WTC11 (cell line): ENCODE data around the gene AGO3.

Experiments
- CREB1 ChIP-seq: sonication (generic); formaldehyde crosslinking; IDR thresholded peaks from 2 replicates; pipeline ENCODE4 v1.8.0; 2023; ENCODE audit warnings: mild to moderate bottlenecking, missing genetic modification reagents
- JUN ChIP-seq: sonication (generic); formaldehyde crosslinking; IDR thresholded peaks from 2 replicates; pipeline ENCODE4 v1.8.0; 2023; ENCODE audit warnings: mild to moderate bottlenecking, missing genetic modification reagents
- NR1H2 ChIP-seq: sonication (generic); formaldehyde crosslinking; IDR thresholded peaks from 2 replicates; pipeline ENCODE4 v1.9.0; 2021; ENCODE audit warnings: mild to moderate bottlenecking, moderate library complexity, missing genetic modification reagents
- RELA ChIP-seq: sonication (generic); formaldehyde crosslinking; IDR thresholded peaks from 2 replicates; pipeline ENCODE4 v1.8.1; 2022; ENCODE audit warnings: missing genetic modification reagents, mild to moderate bottlenecking, borderline replicate concordance
- TEAD1 ChIP-seq: sonication (generic); formaldehyde crosslinking; IDR thresholded peaks from 2 replicates; pipeline ENCODE4 v1.8.0; 2022; ENCODE audit warnings: mild to moderate bottlenecking, missing genetic modification reagents
- TEAD4 ChIP-seq: sonication (generic); formaldehyde crosslinking; IDR thresholded peaks from 2 replicates; pipeline ENCODE4 v1.8.0; 2022; ENCODE audit warnings: mild to moderate bottlenecking, missing genetic modification reagents
- TP53 ChIP-seq: sonication (generic); formaldehyde crosslinking; IDR thresholded peaks from 2 replicates; pipeline ENCODE4 v1.8.1; 2023; ENCODE audit warnings: mild to moderate bottlenecking, missing genetic modification reagents
- ZNF512 ChIP-seq: sonication (generic); formaldehyde crosslinking; IDR thresholded peaks from 2 replicates; pipeline ENCODE4 v1.8.1; 2022; ENCODE audit warnings: missing genetic modification reagents, borderline replicate concordance
- TF ChIP-seq, protein P1 (sequence below): fragments of 200-600 bp; IDR thresholded peaks from 2 replicates; pipeline ENCODE4 v1.8.0; 2022; ENCODE audit warnings: antibody characterized with exemption
- TF ChIP-seq, protein P2 (sequence below): sonication (generic); formaldehyde crosslinking; IDR thresholded peaks from 2 replicates; pipeline ENCODE4 v1.8.0; 2022; ENCODE audit warnings: mild to moderate bottlenecking, missing genetic modification reagents
- TF ChIP-seq, protein P3 (sequence below): sonication (generic); formaldehyde crosslinking; IDR thresholded peaks from 2 replicates; pipeline ENCODE4 v1.8.0; 2023; ENCODE audit warnings: mild to moderate bottlenecking, missing genetic modification reagents
- TF ChIP-seq, protein P4 (sequence below): sonication (generic); formaldehyde crosslinking; conservative IDR thresholded peaks from 2 replicates; pipeline ENCODE4 v1.8.1; 2022; ENCODE audit warnings: mild to moderate bottlenecking, missing genetic modification reagents
- TF ChIP-seq, protein P5 (sequence below): sonication (generic); formaldehyde crosslinking; IDR thresholded peaks from 2 replicates; pipeline ENCODE4 v1.8.1; 2022; ENCODE audit warnings: low read depth, missing genetic modification reagents, borderline replicate concordance

DNA sequence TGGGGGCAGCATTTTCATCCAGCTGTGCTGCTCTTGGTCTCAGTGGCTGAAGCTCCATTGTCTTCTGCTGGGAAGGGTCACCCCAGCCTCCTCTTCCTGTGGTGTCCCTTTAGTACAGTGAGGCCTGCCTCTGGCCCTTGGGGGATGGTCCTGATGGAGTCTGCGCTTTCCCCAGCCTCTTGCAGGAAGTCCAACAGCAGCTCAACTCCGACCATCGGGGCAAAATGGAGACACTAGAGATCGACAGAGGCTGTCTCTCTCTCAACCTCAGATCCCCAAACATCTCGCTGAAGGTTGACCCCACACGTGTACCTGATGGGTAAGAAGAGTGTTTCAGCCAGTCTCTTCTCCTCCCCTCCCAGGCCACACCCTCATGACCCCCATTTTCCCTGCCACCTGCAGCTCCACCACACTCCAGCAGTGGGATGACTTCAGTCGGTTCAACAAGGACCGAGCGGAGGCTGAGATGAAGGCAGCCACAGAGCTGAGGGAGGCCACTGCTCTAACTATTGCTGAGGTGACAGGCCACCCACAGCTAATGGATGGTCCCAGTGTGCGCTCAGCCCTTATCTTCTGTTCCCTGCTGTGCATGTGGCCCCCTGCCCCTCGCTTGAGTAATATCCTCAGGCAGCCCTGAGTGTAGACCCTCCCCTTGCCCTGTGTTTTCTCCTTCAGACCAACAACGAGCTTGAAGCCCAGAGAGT is 155.8 kb downstream of the AGO3 start:
- no peak for TF ChIP-seq RELA (CRISPR knock-in tag)
- TF ChIP-seq ZNF512 (CRISPR knock-in tag) = no peak
- TF ChIP-seq TEAD4 (CRISPR knock-in tag) = no peak
- TF ChIP-seq, protein P1, sequence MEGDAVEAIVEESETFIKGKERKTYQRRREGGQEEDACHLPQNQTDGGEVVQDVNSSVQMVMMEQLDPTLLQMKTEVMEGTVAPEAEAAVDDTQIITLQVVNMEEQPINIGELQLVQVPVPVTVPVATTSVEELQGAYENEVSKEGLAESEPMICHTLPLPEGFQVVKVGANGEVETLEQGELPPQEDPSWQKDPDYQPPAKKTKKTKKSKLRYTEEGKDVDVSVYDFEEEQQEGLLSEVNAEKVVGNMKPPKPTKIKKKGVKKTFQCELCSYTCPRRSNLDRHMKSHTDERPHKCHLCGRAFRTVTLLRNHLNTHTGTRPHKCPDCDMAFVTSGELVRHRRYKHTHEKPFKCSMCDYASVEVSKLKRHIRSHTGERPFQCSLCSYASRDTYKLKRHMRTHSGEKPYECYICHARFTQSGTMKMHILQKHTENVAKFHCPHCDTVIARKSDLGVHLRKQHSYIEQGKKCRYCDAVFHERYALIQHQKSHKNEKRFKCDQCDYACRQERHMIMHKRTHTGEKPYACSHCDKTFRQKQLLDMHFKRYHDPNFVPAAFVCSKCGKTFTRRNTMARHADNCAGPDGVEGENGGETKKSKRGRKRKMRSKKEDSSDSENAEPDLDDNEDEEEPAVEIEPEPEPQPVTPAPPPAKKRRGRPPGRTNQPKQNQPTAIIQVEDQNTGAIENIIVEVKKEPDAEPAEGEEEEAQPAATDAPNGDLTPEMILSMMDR = no peak
- TF ChIP-seq TEAD1 = no peak
- TF ChIP-seq NR1H2 = no peak
- TF ChIP-seq, protein P2, sequence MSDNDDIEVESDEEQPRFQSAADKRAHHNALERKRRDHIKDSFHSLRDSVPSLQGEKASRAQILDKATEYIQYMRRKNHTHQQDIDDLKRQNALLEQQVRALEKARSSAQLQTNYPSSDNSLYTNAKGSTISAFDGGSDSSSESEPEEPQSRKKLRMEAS = no peak
- no peak for TF ChIP-seq JUN (CRISPR knock-in tag)
- TF ChIP-seq, protein P3, sequence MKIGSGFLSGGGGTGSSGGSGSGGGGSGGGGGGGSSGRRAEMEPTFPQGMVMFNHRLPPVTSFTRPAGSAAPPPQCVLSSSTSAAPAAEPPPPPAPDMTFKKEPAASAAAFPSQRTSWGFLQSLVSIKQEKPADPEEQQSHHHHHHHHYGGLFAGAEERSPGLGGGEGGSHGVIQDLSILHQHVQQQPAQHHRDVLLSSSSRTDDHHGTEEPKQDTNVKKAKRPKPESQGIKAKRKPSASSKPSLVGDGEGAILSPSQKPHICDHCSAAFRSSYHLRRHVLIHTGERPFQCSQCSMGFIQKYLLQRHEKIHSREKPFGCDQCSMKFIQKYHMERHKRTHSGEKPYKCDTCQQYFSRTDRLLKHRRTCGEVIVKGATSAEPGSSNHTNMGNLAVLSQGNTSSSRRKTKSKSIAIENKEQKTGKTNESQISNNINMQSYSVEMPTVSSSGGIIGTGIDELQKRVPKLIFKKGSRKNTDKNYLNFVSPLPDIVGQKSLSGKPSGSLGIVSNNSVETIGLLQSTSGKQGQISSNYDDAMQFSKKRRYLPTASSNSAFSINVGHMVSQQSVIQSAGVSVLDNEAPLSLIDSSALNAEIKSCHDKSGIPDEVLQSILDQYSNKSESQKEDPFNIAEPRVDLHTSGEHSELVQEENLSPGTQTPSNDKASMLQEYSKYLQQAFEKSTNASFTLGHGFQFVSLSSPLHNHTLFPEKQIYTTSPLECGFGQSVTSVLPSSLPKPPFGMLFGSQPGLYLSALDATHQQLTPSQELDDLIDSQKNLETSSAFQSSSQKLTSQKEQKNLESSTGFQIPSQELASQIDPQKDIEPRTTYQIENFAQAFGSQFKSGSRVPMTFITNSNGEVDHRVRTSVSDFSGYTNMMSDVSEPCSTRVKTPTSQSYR (CRISPR knock-in tag) = no peak
- TF ChIP-seq TP53 (CRISPR knock-in tag) = no peak
- TF ChIP-seq, protein P4, sequence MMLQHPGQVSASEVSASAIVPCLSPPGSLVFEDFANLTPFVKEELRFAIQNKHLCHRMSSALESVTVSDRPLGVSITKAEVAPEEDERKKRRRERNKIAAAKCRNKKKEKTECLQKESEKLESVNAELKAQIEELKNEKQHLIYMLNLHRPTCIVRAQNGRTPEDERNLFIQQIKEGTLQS = no peak
- no peak for TF ChIP-seq CREB1 (CRISPR knock-in tag)
- TF ChIP-seq, protein P5, sequence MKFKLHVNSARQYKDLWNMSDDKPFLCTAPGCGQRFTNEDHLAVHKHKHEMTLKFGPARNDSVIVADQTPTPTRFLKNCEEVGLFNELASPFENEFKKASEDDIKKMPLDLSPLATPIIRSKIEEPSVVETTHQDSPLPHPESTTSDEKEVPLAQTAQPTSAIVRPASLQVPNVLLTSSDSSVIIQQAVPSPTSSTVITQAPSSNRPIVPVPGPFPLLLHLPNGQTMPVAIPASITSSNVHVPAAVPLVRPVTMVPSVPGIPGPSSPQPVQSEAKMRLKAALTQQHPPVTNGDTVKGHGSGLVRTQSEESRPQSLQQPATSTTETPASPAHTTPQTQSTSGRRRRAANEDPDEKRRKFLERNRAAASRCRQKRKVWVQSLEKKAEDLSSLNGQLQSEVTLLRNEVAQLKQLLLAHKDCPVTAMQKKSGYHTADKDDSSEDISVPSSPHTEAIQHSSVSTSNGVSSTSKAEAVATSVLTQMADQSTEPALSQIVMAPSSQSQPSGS (CRISPR knock-in tag) = no peak
